Measurements from ENCODE around the gene GRAP2.
"Not testable (repeated sequence)": the region's sequence is repeated elsewhere in the genome, so short reads cannot be mapped to it uniquely, and the experiment has no call there.

The GRAP2 gene

GRCh38 chr22:39897841-39898240 lies 3.0 kb upstream of the GRAP2 start:
- DNase-seq (ENCODE audit: low spot score) = no peak

GRCh38 chr22:39898997-39899396 lies 1.9 kb upstream of the GRAP2 start:
- DNase-seq (ENCODE audit: low spot score) = no peak

- no peak for DNase-seq (ENCODE audit: low spot score)
Measured at GRCh38 chr22:39901565-39902146, 772 bp downstream of the GRAP2 start.

- DNase-seq (ENCODE audit: low spot score) = not testable (repeated sequence)
Measured at GRCh38 chr22:39904024-39904423, 3.1 kb downstream of the GRAP2 start.

- DNase-seq (ENCODE audit: low spot score) = no peak
Measured at GRCh38 chr22:39904862-39905261, 4.0 kb downstream of the GRAP2 start.

GRCh38 chr22:39905687-39906086 lies 4.8 kb downstream of the GRAP2 start:
- no peak for DNase-seq (ENCODE audit: low spot score)

GRCh38 chr22:39906207-39906606 lies 5.3 kb downstream of the GRAP2 start:
- no peak for DNase-seq (ENCODE audit: low spot score)

GRCh38 chr22:39907047-39907446 lies 6.2 kb downstream of the GRAP2 start:
- DNase-seq (ENCODE audit: low spot score) = no peak

GRCh38 chr22:39907605-39908097 lies 6.8 kb downstream of the GRAP2 start:
- DNase-seq (ENCODE audit: low spot score) = peak; percentile 60

GRCh38 chr22:39908136-39908535 lies 7.3 kb downstream of the GRAP2 start:
- no peak for DNase-seq (ENCODE audit: low spot score)

- peak; percentile 70 for DNase-seq (ENCODE audit: low spot score)
Measured at GRCh38 chr22:39908737-39909136, 7.9 kb downstream of the GRAP2 start.

- no peak for DNase-seq (ENCODE audit: low spot score)
Measured at GRCh38 chr22:39910876-39911613, 10.2 kb downstream of the GRAP2 start.

- no peak for DNase-seq (ENCODE audit: low spot score)
Measured at GRCh38 chr22:39913321-39913720, 12.4 kb downstream of the GRAP2 start.

- no peak for DNase-seq (ENCODE audit: low spot score)
Measured at GRCh38 chr22:39913886-39914285, 13.0 kb downstream of the GRAP2 start.

- DNase-seq (ENCODE audit: low spot score) = no peak
Measured at GRCh38 chr22:39914584-39914983, 13.7 kb downstream of the GRAP2 start.

- no peak for DNase-seq (ENCODE audit: low spot score)
Measured at GRCh38 chr22:39915295-39915726, 14.4 kb downstream of the GRAP2 start.

GRCh38 chr22:39916496-39916895 lies 15.6 kb downstream of the GRAP2 start:
- DNase-seq (ENCODE audit: low spot score) = no peak

- DNase-seq (ENCODE audit: low spot score) = no peak
Measured at GRCh38 chr22:39917197-39917643, 16.3 kb downstream of the GRAP2 start.

- DNase-seq (ENCODE audit: low spot score) = no peak
Measured at GRCh38 chr22:39917776-39918495, 17.1 kb downstream of the GRAP2 start.

GRCh38 chr22:39920134-39920743 lies 19.4 kb downstream of the GRAP2 start:
- DNase-seq (ENCODE audit: low spot score) = peak; percentile 92

GRCh38 chr22:39923696-39924095 lies 22.8 kb downstream of the GRAP2 start:
- DNase-seq (ENCODE audit: low spot score) = no peak

- DNase-seq (ENCODE audit: low spot score) = no peak
Measured at GRCh38 chr22:39924286-39924685, 23.4 kb downstream of the GRAP2 start.
